ENCODE results near the gene FREY1.

Gene FREY1

GRCh38 chr11:45899448-45900174 is 7.5 kb downstream of the FREY1 start:
- no peak for TF ChIP-seq CTCF (IDR thresholded peaks at IDR 0.05; ENCODE audit: poor library complexity, severe bottlenecking)
- DNase-seq (ENCODE audit: low spot score), result peak; percentile 91
- Histone ChIP-seq H3K27me3 (ENCODE audit: insufficient read depth, poor library complexity, severe bottlenecking) (no peaks in the 10 kb centered on the region), H3K9me3 (ENCODE audit: severe bottlenecking) (no peaks in the 10 kb centered on the region), H3K27ac (ENCODE audit: poor library complexity, severe bottlenecking) (peak overlapping the region; percentile 14), H3K36me3 (ENCODE audit: low read depth) (no peaks in the 10 kb centered on the region), H3K4me1 (ENCODE audit: insufficient read depth, poor library complexity, severe bottlenecking) (no peaks in the 10 kb centered on the region), H3K4me3 (ENCODE audit: severe bottlenecking) (peak overlapping the region; percentile 44)
- peak; percentile 76 for ATAC-seq (ENCODE audit: low read depth)

- no peak for TF ChIP-seq CTCF (IDR thresholded peaks at IDR 0.05; ENCODE audit: poor library complexity, severe bottlenecking)
- no peak overlapping the region for H3K27ac ChIP-seq (ENCODE audit: poor library complexity, severe bottlenecking)
- no peaks in the 10 kb centered on the region for H3K4me1 ChIP-seq (ENCODE audit: insufficient read depth, poor library complexity, severe bottlenecking)
- no peak for ATAC-seq (ENCODE audit: low read depth)
- H3K36me3 ChIP-seq (ENCODE audit: low read depth), result no peaks in the 10 kb centered on the region
- no peaks in the 10 kb centered on the region for H3K27me3 ChIP-seq (ENCODE audit: insufficient read depth, poor library complexity, severe bottlenecking)
- H3K9me3 ChIP-seq (ENCODE audit: severe bottlenecking), result no peaks in the 10 kb centered on the region
- peak overlapping the region; percentile 44 for H3K4me3 ChIP-seq (ENCODE audit: severe bottlenecking)
- no peak for DNase-seq (ENCODE audit: low spot score)
Measured at GRCh38 chr11:45899086-45899447, 8.0 kb downstream of the FREY1 start.

GRCh38 chr11:45897556-45897955 is 9.5 kb downstream of the FREY1 start:
- Histone ChIP-seq H3K4me3 (ENCODE audit: severe bottlenecking) (no peak overlapping the region), H3K27ac (ENCODE audit: poor library complexity, severe bottlenecking) (no peak overlapping the region), H3K4me1 (ENCODE audit: insufficient read depth, poor library complexity, severe bottlenecking) (no peaks in the 10 kb centered on the region), H3K9me3 (ENCODE audit: severe bottlenecking) (no peaks in the 10 kb centered on the region), H3K36me3 (ENCODE audit: low read depth) (no peaks in the 10 kb centered on the region), H3K27me3 (ENCODE audit: insufficient read depth, poor library complexity, severe bottlenecking) (no peaks in the 10 kb centered on the region)
- DNase-seq (ENCODE audit: low spot score) (no peak), ATAC-seq (ENCODE audit: low read depth) (no peak)
- no peak for TF ChIP-seq CTCF (IDR thresholded peaks at IDR 0.05; ENCODE audit: poor library complexity, severe bottlenecking)

- Histone ChIP-seq H3K4me3 (ENCODE audit: severe bottlenecking) (no peak overlapping the region), H3K27ac (ENCODE audit: poor library complexity, severe bottlenecking) (no peak overlapping the region), H3K9me3 (ENCODE audit: severe bottlenecking) (no peaks in the 10 kb centered on the region), H3K36me3 (ENCODE audit: low read depth) (no peaks in the 10 kb centered on the region), H3K27me3 (ENCODE audit: insufficient read depth, poor library complexity, severe bottlenecking) (no peaks in the 10 kb centered on the region), H3K4me1 (ENCODE audit: insufficient read depth, poor library complexity, severe bottlenecking) (no peaks in the 10 kb centered on the region)
- TF ChIP-seq CTCF (IDR thresholded peaks at IDR 0.05; ENCODE audit: poor library complexity, severe bottlenecking), result no peak
- ATAC-seq (ENCODE audit: low read depth), result peak; percentile 22; the same call in 1 of the 3 replicates
- DNase-seq (ENCODE audit: low spot score), result no peak
Measured at GRCh38 chr11:45896422-45896984, 10.6 kb downstream of the FREY1 start.

All from RWPE2 (cell line).